ENCODE measurements around the gene HOXB6.
A peak's percentile ranks its signal among the peaks of the same experiment; 100 is the strongest.

Gene HOXB6

DNA sequence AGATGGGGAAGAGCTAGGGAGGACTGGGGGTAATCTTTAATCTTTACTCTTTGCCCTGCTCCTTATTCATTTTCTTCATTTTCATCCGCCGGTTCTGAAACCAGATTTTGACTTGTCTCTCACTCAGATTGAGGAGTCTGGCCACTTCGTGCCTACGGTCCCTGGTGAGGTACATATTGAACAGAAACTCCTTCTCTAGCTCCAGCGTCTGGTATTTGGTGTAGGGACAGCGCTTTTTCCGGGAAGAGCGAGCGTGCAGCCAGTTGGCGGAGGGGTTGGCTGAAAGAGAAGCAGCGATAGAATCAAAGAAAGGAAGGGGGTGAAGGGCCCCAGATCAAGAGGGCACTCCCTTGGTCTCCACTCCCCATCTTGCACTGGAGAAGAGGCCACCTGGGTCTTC lies 18.1 kb upstream of the HOXB6 start:
- FAIRE-seq: no peak

GRCh38 chr17:48621410-48622392 lies 16.9 kb upstream of the HOXB6 start:
- DNase-seq (ENCODE audit: low spot score) (no peak), FAIRE-seq (no peak)

More for the DNA sequence above, 18.1 kb upstream of the HOXB6 start:
- DNase-seq (ENCODE audit: low spot score): no peak

DNA sequence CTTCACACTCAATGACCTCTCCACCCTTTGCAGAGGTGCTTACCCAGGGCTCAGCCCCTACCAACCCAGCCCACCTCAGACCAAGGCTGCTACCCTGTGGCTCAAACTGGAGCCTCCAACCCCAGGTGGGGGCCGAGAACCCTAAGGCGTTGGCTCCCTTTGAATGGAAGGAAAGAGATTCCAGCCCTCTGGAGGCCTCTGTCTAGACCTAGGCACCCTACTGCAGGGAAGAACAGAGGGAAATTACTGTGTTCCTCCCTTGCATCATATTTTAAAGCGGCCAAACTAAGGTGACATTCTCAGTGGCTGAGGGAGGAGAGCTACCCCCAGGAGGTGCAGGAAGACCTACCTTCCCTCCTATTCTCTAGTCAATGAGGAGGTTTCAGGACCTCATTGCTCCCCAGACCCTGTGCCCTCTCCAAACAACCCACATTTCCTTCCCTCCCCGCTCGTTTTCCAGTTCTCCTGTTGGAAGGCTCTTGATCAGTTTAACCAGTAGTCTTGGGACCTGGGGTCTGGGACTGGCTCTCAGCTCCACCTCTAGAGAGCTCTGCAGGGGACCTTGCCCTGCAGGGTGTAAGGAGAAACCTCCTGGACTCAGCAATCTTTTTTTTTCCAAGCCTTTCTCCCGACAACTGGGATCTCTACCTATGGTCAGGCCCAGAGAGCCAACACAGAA lies 15.8 kb upstream of the HOXB6 start:
- FAIRE-seq: no peak
- no peak for DNase-seq (ENCODE audit: low spot score)

DNA sequence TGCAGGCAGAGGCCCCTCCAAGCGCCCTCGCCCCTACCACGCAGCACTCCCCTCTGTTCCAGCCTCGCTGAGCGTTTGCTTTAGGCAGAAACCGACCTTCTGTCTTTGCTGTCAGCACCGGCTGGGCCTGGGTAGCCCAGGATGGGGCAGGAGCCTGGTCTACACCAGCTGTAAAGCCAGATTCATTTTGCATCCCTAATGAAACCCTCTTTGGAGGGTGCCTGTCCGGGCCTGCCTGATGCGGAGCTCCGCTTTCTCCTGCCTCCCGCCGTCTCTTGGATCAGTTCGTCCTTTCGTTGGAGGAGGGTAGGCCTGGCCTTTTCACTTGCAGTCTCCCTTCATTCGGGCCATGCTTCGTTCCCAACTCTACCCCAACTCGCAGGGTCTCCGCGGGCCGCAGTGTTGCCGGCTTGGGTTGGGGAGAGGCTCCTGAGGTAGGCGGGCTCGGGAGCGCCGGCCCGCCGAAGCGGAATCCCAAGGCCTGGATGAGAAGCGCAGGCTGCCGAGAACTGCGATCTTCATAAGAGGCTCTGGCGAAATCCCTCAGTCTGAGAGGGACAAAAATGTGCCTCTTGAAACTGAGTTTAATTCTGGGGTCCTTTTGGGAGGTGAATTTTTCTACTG lies 15.2 kb upstream of the HOXB6 start:
- no peak for DNase-seq (ENCODE audit: low spot score)
- no peak for FAIRE-seq

DNA sequence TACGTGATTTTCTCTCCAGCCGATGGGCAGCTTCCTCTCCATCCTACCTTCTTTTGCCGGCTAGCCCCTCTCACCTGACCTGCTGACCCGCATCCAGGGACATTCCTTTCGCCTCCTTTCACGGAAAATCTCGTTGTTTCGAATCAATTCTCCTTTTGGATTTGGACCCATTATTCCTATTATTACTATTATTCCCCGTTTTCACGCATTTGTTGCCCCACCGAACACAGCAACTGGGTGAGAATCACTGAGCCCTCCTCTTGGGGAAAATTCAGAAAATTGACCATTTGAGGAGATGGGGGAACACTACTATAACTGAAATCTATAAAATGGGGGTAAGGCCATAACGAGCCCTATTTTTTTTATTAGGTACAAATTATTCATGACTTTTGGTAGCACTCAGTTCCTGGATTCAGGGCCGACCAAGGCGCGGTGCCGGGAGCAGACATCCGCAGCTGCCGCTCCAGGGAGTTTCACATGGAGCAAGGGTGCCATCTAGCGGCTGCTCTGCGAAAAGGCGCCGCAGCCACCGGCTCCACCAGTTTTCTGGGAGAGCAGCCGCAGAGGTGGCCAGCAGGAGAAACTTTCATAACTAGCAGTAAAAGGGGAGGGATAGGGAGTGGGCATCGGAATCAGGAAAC lies 13.6 kb upstream of the HOXB6 start:
- DNase-seq (ENCODE audit: low spot score) (peak; percentile 78), FAIRE-seq (peak; percentile 84)

DNA sequence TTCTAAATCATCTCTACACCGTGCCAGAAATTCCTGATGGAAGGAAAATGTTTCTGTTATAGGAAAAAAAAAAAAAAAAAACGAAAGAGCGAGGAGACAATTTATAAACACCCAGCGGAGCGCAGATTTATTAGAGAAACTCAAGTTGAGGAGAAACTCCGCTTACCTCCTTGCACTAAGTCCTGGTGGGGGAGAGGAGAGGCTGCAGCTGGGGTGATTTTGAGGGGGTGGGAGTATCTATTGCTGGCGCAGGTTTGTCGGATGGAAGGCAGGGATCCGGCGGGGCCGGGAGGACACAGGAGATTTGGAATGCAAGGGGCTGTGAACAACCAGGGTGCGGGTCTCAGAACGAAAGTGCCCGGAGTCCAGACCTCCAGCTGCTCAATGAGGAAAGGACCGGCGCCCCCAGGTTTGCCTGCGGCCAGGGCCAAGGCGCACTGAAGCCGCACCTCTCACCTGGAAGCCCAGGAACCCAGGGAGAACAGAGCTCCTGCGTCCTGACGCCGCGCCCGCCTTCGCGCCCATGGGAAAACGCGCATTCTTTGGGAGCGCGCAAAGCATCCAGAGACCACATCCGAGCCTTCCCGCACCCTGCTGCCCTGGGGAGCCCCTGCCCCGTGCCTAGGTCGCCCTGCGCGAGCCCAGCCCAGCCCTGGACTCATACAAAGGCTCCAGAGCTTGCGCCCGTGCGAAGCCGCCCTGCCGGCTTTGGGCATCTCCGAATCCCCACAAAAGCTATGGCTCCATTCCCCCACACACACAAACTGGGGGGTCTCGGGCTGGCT lies 12.9 kb upstream of the HOXB6 start:
- FAIRE-seq: no peak
- no peak for DNase-seq (ENCODE audit: low spot score)

DNA sequence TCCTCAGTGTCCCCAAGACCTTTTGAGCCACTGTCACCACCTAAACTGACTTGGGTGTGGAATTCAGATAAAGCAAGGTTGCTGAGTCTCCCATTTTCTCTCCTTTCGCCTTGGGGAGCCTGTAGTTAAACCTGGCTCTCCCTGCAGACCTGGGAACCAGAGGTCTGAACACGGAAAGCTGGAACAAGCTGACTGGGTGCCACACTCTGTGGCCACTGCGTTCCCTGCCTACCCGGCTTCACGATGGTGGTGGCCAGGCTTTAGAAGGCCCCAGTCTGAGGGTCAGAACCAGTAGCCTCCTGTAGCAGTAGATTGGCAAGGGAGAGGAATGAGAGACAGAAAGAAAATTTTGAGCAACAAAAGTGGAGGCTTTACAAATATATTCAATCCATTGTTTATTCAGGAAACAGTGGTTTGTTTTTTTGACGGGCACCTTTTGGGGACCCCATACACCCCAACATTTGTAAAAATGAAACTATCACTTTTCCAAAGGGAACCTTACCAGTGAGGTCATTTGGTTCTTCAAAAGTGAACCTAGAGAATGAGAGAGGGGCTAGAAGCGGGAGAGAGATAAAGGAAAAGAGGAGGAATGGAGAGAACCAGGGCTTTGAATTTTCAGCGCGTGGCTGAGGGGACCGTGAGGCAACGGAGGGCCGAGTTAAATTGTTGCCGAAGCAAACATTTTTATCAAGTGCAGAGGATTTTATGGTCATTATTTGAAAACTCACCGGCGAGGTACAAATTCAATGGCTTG lies 12.1 kb upstream of the HOXB6 start:
- FAIRE-seq: no peak

DNA sequence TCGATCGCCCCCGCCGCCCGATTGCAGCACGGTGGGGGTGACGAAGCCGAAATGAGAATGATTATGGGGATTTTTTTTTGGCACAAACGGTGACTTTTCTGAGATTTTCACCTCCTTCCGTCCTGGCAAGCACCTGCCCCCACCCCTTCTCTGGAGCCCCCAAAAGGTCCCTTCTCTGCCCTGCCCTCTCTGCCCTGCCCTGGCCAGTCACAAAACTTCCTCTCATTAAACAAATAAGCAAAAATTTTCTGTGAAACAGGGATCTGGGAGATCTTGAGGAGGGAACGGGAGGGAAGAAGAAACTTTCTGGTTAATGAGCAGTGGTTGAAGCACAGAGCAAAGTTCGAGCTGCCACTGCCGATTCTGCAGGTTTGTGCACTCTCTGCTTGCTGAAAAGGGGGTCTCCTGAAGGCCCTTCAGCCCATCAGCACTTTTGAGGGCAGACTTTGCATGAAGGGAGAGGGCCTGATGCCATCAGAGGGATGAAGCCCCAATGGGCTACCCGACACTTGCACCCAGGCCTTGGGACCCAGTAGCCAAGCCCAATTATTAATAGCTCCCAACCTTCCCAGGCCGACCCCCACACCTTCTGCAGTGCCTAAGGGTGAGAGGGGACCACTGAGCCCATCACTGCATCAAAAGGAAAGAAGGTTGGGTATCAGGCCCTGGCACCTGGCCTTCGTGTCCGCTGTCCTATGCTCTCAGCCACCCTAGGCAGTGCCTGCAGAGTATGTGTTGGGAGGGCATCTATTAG lies 11.4 kb upstream of the HOXB6 start:
- FAIRE-seq (no peak), DNase-seq (ENCODE audit: low spot score) (no peak)

More for the DNA sequence above, 12.1 kb upstream of the HOXB6 start:
- no peak for DNase-seq (ENCODE audit: low spot score)

DNA sequence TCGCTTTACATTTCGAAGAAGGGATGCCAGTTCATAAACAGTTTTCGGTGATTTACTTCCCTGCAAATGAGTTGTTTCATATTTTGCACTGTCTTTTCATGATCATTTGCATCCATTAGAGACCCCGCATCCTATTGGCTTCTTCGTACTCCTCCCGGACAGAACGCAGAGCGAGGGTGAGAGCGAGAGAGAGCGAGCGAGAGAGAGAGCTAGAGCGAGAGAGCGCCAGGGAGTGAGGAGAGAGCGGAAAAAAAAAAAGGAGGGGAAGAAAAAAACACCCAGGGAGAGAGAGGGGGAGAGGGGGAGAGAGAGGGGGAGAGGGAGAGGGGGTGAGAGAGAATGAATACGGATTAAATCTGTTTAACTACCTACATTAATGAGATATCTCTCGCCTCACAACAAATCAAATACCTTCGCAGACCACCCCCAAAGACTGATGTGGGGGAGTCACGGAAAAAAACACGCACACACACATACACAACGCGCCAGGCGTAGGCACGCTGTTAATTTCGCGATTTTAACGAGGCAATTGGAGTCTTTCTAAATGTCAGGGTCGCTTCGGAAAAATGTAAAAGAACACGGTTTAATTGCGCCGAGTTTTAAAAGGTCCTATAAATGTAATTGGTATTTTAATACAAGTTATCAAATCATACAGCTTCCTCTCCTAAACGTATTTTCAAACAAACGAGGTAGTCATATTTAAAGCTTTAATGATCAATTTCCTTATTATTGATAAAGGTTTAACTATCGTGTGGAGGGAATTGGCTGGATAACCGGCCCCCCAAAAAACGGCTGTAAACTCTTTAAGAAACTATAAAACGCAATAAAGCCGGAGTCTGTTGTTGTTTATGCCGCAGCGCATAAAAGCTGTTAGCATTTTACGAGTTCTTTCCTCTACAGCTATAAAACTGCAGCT lies 10.5 kb upstream of the HOXB6 start, which contains the start of gene HOXB8:
HOXB8 (minus strand) TSS at position 246 of the 916 bp plus-strand sequence. CDS start 588 bp downstream, outside the sequence.
- FAIRE-seq: no peak

GRCh38 chr17:48613862-48614694 lies 9.3 kb upstream of the HOXB6 start:
- no peak for FAIRE-seq
- DNase-seq (ENCODE audit: low spot score): no peak

More for the DNA sequence above, 10.5 kb upstream of the HOXB6 start, which contains the start of gene HOXB8:
- DNase-seq (ENCODE audit: low spot score): no peak

DNA sequence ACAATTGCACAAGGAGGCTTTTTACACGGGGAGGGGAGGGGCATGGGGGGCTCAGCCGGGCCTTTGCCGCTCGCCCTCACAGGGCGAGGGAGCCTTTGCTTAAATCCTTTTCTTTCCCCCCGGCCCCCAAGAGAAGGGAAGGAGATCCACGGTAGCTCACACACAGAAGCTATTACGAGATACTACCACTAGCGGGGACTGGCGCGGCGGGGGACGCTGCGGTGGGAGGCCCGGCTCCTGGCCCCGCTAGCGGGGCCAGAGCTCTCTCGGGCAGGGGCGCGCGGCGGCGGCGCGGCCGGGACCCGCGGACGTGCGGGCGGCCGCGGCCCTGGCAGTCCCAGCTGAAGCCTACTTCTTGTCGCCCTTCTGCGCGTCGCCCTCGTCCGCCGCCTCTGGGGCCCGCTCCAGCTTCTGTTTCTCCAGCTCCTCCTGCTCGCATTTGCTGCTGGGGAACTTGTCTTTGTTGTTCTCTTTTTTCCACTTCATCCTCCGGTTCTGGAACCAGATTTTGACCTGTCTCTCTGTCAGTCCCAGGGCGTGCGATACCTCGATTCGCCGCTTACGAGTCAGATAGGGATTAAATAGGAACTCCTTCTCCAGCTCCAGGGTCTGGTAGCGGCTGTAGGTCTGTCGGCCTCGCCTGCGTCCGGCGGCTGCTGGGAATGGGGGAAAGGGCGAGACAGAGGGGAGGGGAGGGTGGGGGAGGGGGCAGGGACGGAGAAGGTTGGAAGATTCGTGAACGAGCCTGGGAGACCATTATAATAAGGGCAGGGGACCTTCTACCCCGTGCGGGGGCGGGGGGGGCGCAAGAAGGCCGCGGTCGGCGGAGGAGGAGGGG lies 8.3 kb upstream of the HOXB6 start:
- no peak for DNase-seq (ENCODE audit: low spot score)
- FAIRE-seq: no peak

DNA sequence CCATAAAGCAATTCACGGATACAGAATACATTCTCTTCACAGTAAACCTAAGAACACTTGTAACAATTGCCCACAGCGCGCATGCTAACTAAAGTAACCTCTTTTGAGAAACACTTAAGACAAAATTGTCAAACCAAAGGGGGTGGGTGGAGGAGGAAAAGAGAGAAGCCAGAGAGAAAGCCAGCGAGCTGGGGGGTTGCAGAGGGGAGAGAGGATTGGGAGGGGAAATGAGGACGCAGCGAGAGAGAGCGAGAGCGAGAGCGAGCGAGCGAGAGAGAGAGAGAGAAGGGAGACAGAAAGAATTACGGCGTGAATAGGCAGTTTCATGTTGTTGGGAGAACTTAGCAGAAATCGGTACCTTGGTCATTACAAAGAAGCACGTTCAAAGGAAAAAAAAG lies 7.7 kb upstream of the HOXB6 start:
- FAIRE-seq: no peak
- DNase-seq (ENCODE audit: low spot score): peak; percentile 13

GRCh38 chr17:48611681-48612455 lies 7.1 kb upstream of the HOXB6 start:
- DNase-seq (ENCODE audit: low spot score) (peak; percentile 63), FAIRE-seq (no peak)

- no peak for DNase-seq (ENCODE audit: low spot score)
- no peak for FAIRE-seq
Measured at GRCh38 chr17:48611213-48611612, 6.4 kb upstream of the HOXB6 start.
